ENCODE data around the gene NOTUM.

DNA sequence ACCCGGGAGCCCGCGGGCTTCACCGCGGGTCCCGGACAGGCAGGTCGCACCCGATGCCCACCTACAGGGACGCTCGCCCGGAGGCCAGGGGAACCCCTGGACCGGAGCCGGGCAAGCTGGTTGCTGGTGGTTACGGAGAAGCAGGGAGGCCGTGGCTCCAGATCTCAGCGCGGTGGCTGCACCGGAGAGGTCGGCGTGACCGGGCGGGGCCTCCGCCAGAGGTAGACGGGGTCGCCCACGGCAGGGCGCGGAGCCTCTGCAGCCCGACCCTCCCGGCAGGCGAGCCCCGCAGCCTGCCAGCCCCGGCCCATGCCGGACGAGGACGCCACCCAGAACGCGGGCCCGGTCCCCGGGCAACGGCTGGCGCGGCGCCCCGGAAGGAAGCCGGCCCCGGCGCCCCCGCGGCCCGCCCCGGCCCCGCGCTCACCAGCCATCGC, 50.1 kb downstream of the NOTUM start:
- no peak for TF ChIP-seq CTCF (conservative IDR thresholded peaks at IDR 0.05)
- TF ChIP-seq EZH2 (IDR thresholded peaks at IDR 0.05; ENCODE audit: low read depth) = no peak

All from PC-9 (cell line).